Measurements from ENCODE around the gene KREMEN1.

KREMEN1 gene

GRCh38 chr22:29136782-29137700, 64.2 kb downstream of the KREMEN1 start:
- DNase-seq = peak; percentile 4

- DNase-seq = no peak
Measured at GRCh38 chr22:29138556-29139305, 65.9 kb downstream of the KREMEN1 start.

GRCh38 chr22:29139965-29140782, 67.3 kb downstream of the KREMEN1 start:
- no peak for DNase-seq

GRCh38 chr22:29141078-29141688, 68.3 kb downstream of the KREMEN1 start:
- DNase-seq = no peak

- DNase-seq = no peak
Measured at GRCh38 chr22:29142116-29142515, 69.3 kb downstream of the KREMEN1 start.

- DNase-seq = no peak
Measured at GRCh38 chr22:29143941-29144785, 71.3 kb downstream of the KREMEN1 start.

- no peak for DNase-seq
Measured at GRCh38 chr22:29144786-29145160, 71.9 kb downstream of the KREMEN1 start.

GRCh38 chr22:29145321-29146072, 72.7 kb downstream of the KREMEN1 start:
- no peak for DNase-seq

- no peak for DNase-seq
Measured at GRCh38 chr22:29146091-29146560, 73.3 kb downstream of the KREMEN1 start.

GRCh38 chr22:29146771-29147170, 73.9 kb downstream of the KREMEN1 start:
- no peak for DNase-seq

GRCh38 chr22:29147331-29147899, 74.6 kb downstream of the KREMEN1 start:
- DNase-seq = no peak

- DNase-seq = no peak
Measured at GRCh38 chr22:29148036-29148435, 75.2 kb downstream of the KREMEN1 start.

GRCh38 chr22:29148826-29149225, 76.0 kb downstream of the KREMEN1 start:
- DNase-seq = no peak

- DNase-seq = no peak
Measured at GRCh38 chr22:29149841-29150555, 77.2 kb downstream of the KREMEN1 start.

GRCh38 chr22:29150701-29151100, 77.9 kb downstream of the KREMEN1 start:
- DNase-seq = no peak

GRCh38 chr22:29151316-29151715, 78.5 kb downstream of the KREMEN1 start:
- no peak for DNase-seq

- DNase-seq = no peak
Measured at GRCh38 chr22:29152045-29152953, 79.5 kb downstream of the KREMEN1 start.

- DNase-seq = no peak
Measured at GRCh38 chr22:29152954-29153719, 80.3 kb downstream of the KREMEN1 start.
